ENCODE measurements around the gene CFAP20DC. TPM values are rescaled to one million over a fixed set of nuclear protein-coding genes. Genes with fewer than 3 reads are reported as not detected.

The CFAP20DC gene
- total and polyA plus RNA-seq, 2 experiments from 2014 or later: 2.2 to 2.3 TPM

DNA sequence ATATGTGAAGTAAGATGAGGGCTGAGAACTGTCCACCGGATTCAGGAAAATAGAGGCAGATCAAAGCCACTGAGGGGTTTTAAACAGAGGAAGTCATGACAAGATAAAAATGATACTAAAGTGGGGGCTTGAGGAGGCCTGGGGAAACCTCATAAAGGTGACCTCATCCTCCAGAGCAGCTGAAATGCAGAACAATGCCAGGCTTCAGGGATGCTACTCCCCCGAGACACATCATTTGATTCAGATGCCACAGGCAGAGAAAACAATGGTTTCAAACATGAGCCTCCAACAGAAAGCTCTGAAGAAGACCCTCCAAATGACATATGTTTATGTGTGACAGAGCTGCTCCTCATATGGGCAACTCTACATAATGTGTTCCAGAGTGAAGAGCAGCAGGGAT, 6.4 kb downstream of the CFAP20DC start:
- H4K20me1 ChIP-seq (ENCODE audit: insufficient read depth, poor library complexity, severe bottlenecking): no peaks in the 10 kb centered on the region
- H3K27me3 ChIP-seq: no peaks in the 10 kb centered on the region
- no peak for TF ChIP-seq EZH2 (IDR thresholded peaks at IDR 0.05; ENCODE audit: borderline replicate concordance)
- no peaks in the 10 kb centered on the region for H3K79me2 ChIP-seq
- no peak overlapping the region for H3K27ac ChIP-seq
- H3K4me2 ChIP-seq: no peak overlapping the region
- H3K4me1 ChIP-seq (ENCODE audit: insufficient read depth): no peaks in the 10 kb centered on the region
- H3K9me3 ChIP-seq (ENCODE audit: low read depth): no peaks in the 10 kb centered on the region
- no peak overlapping the region for H3K4me3 ChIP-seq
- WGBS (ENCODE audit: low lambda C conversion rate, missing lambda C conversion rate): 81% methylated on average over 2 of the region's 2 CpGs
- no peaks in the 10 kb centered on the region for H3K9me2 ChIP-seq (replicated peaks; ENCODE audit: insufficient read depth)
- no peaks in the 10 kb centered on the region for H3K36me3 ChIP-seq (replicated peaks; ENCODE audit: insufficient read depth, low read depth)
- DNase-seq (ENCODE audit: low spot score): no peak
- H2AFZ ChIP-seq: no peak overlapping the region

DNA sequence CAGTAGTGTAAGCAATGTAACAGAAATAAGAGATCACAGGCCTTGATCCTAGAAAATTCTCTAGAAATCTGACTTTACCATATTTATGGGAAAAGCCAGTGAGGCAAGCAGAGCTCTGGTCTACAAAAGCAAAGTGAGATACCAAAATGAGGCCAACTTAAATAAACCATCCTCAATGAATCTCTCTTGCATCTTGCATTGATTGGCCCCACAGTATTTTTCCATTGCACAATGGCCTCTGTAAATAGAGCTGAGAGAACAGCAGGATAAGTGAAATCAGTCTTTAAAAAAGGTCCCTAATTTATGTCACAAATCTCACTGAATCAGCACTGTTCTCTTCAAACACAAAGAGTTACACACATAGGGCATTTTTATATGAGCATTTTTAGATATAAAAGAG, 8.9 kb downstream of the CFAP20DC start:
- Histone ChIP-seq H3K79me2 (no peaks in the 10 kb centered on the region), H3K9me3 (ENCODE audit: low read depth) (no peaks in the 10 kb centered on the region), H4K20me1 (ENCODE audit: insufficient read depth, poor library complexity, severe bottlenecking) (no peaks in the 10 kb centered on the region), H3K4me3 (no peak overlapping the region), H3K4me1 (ENCODE audit: insufficient read depth) (no peaks in the 10 kb centered on the region), H3K9me2 (replicated peaks; ENCODE audit: insufficient read depth) (no peaks in the 10 kb centered on the region), H3K27ac (no peak overlapping the region), H3K4me2 (no peak overlapping the region), H2AFZ (no peak overlapping the region), H3K27me3 (no peaks in the 10 kb centered on the region), H3K36me3 (replicated peaks; ENCODE audit: insufficient read depth, low read depth) (no peaks in the 10 kb centered on the region)
- no peak for TF ChIP-seq EZH2 (IDR thresholded peaks at IDR 0.05; ENCODE audit: borderline replicate concordance)
- no peak for TF ChIP-seq EZH2phosphoT487 (IDR thresholded peaks at IDR 0.05; ENCODE audit: low read depth, severe bottlenecking, unreplicated experiment)
- TF ChIP-seq, protein P1, sequence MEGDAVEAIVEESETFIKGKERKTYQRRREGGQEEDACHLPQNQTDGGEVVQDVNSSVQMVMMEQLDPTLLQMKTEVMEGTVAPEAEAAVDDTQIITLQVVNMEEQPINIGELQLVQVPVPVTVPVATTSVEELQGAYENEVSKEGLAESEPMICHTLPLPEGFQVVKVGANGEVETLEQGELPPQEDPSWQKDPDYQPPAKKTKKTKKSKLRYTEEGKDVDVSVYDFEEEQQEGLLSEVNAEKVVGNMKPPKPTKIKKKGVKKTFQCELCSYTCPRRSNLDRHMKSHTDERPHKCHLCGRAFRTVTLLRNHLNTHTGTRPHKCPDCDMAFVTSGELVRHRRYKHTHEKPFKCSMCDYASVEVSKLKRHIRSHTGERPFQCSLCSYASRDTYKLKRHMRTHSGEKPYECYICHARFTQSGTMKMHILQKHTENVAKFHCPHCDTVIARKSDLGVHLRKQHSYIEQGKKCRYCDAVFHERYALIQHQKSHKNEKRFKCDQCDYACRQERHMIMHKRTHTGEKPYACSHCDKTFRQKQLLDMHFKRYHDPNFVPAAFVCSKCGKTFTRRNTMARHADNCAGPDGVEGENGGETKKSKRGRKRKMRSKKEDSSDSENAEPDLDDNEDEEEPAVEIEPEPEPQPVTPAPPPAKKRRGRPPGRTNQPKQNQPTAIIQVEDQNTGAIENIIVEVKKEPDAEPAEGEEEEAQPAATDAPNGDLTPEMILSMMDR (IDR thresholded peaks at IDR 0.05; ENCODE audit: poor library complexity): no peak
- DNase-seq (ENCODE audit: low spot score): no peak

DNA sequence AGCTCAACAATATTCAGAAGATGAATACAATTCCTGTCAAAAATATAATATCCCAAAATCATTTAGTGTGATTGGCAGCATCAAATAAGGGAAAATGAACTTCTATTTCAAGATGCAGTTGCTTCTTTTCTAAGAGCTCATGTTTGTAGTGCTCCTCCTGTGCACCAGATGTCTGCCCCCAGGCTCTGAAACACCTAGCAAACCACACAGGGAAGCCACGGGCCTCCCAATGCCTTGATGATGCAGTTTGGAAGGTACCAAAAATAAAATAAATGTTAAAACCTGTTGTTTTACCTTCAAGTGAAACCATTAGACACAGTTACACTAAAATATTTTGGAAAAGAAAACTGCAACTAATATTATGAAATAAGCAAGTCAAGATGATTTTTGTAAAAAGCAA, 22.2 kb downstream of the CFAP20DC start:
- H4K20me1 ChIP-seq (ENCODE audit: insufficient read depth, poor library complexity, severe bottlenecking): no peaks in the 10 kb centered on the region
- H2AFZ ChIP-seq: no peak overlapping the region
- no peaks in the 10 kb centered on the region for H3K36me3 ChIP-seq (replicated peaks; ENCODE audit: insufficient read depth, low read depth)
- no peaks in the 10 kb centered on the region for H3K79me2 ChIP-seq
- no peaks in the 10 kb centered on the region for H3K9me3 ChIP-seq (ENCODE audit: low read depth)
- H3K4me3 ChIP-seq: no peak overlapping the region
- no peak for DNase-seq (ENCODE audit: low spot score)
- H3K27me3 ChIP-seq: no peaks in the 10 kb centered on the region
- H3K4me2 ChIP-seq: no peak overlapping the region
- H3K27ac ChIP-seq: no peak overlapping the region
- TF ChIP-seq EZH2 (IDR thresholded peaks at IDR 0.05; ENCODE audit: borderline replicate concordance) (no peak), EZH2phosphoT487 (IDR thresholded peaks at IDR 0.05; ENCODE audit: low read depth, severe bottlenecking, unreplicated experiment) (no peak)
- TF ChIP-seq, protein P1 (IDR thresholded peaks at IDR 0.05; ENCODE audit: poor library complexity): no peak
- 69% methylated on average over 1 of the region's 1 CpG for WGBS (ENCODE audit: low lambda C conversion rate, missing lambda C conversion rate)
- H3K9me2 ChIP-seq (replicated peaks; ENCODE audit: insufficient read depth): no peaks in the 10 kb centered on the region
- no peaks in the 10 kb centered on the region for H3K4me1 ChIP-seq (ENCODE audit: insufficient read depth)

DNA sequence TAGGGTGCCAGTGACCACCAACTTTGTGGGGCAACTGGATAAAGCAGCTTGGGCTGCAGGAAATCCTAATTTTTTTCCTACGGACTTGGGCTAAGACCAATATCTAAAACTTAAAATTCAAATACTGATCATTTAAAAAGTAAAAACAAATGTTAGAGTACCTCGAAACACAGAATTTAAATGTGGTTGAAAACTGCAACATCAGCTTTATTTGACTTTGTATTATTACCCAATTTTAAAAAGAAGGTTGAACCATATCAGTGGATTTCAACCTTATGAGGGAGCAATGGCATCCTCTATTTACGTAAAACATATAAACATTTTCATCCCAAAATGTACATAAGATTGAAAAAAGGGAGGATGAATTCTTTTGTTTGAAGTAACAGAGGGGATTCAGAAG, 26.2 kb downstream of the CFAP20DC start:
- no peak for DNase-seq (ENCODE audit: low spot score)
- Histone ChIP-seq H3K4me1 (ENCODE audit: insufficient read depth) (no peaks in the 10 kb centered on the region), H3K9me2 (replicated peaks; ENCODE audit: insufficient read depth) (no peaks in the 10 kb centered on the region), H3K9me3 (ENCODE audit: low read depth) (no peaks in the 10 kb centered on the region), H3K79me2 (no peaks in the 10 kb centered on the region), H3K4me3 (no peak overlapping the region), H2AFZ (no peak overlapping the region), H3K36me3 (replicated peaks; ENCODE audit: insufficient read depth, low read depth) (no peaks in the 10 kb centered on the region), H4K20me1 (ENCODE audit: insufficient read depth, poor library complexity, severe bottlenecking) (no peaks in the 10 kb centered on the region), H3K27ac (no peak overlapping the region), H3K4me2 (no peak overlapping the region), H3K27me3 (no peaks in the 10 kb centered on the region)
- no peak for TF ChIP-seq EZH2phosphoT487 (IDR thresholded peaks at IDR 0.05; ENCODE audit: low read depth, severe bottlenecking, unreplicated experiment)
- WGBS (ENCODE audit: low lambda C conversion rate, missing lambda C conversion rate): 64% methylated on average over 3 of the region's 3 CpGs
